Activated CD4-positive, alpha-beta T cell treated with anti-CD3 and anti-CD28 coated beads for 24 hours (primary cell): ENCODE measurements around the gene EEF2.
"Not testable (repeated sequence)": the region's sequence is repeated elsewhere in the genome, so short reads cannot be mapped to it uniquely, and the experiment has no call there.

Experiments
- DNase-seq, 2 donors: peaks; one replicate each; pipeline ENCODE4 v3.0.0-alpha.2; 2020; ENCODE audit warnings: low read depth in 2 of 2

The EEF2 gene

GRCh38 chr19:3944018-3944721 is 41.1 kb downstream of the EEF2 start:
- DNase-seq = no peak

- no peak for DNase-seq
Measured at GRCh38 chr19:3942790-3943409, 42.4 kb downstream of the EEF2 start.

- DNase-seq = not testable (repeated sequence)
Measured at GRCh38 chr19:3938300-3938950, 46.8 kb downstream of the EEF2 start.

- DNase-seq = no peak
Measured at GRCh38 chr19:3936506-3937442, 48.5 kb downstream of the EEF2 start.

- DNase-seq = peak in 1 of 2 donors; percentile 10
Measured at GRCh38 chr19:3932931-3933810, 52.1 kb downstream of the EEF2 start, which contains the start of gene NMRK2. Gene NMRK2 (plus strand): TSS chr19:3933069. CDS start chr19:3933672, 603 bp downstream.

GRCh38 chr19:3931041-3931440 is 54.2 kb downstream of the EEF2 start:
- DNase-seq = no peak
